Breast epithelium (tissue), 3 donors: ENCODE measurements around the gene GLI2.

Experiments
- CTCF ChIP-seq, 3 donors: fragments of 450-650 bp; IDR thresholded peaks; one replicate each; pipeline ENCODE4 v1.5.1; 2016 to 2017; ENCODE audit warnings: antibody characterized with exemption in 3 of 3, mild to moderate bottlenecking in 3 of 3, moderate library complexity in 3 of 3
- POLR2AphosphoS5 ChIP-seq, 3 donors: sonication (generic); formaldehyde crosslinking; IDR thresholded peaks; one replicate each; pipeline ENCODE4 v1.6.1; 2017; ENCODE audit warnings: antibody characterized with exemption in 3 of 3

- TF ChIP-seq POLR2AphosphoS5 (IDR thresholded peaks at IDR 0.05) (no peak), CTCF (IDR thresholded peaks at IDR 0.05) (no peak)
Measured at GRCh38 chr2:120747706-120748105, 12.0 kb downstream of the GLI2 start.
